Panc1 (cell line): ENCODE measurements around the gene OR5K4. TPM values are rescaled to one million over a fixed set of nuclear protein-coding genes. Genes with fewer than 3 reads are reported as not detected.

Source experiments
- ATAC-seq: fragments of 200-7000 bp; cut with Tn5 transposase; 2 replicates; pipeline ENCODE4 v1.9.1; 2020; ENCODE audit warnings: mild to moderate bottlenecking, moderate library complexity
- BruUV-seq: library from RNA; stranded (reverse); fragments of 400-500 nt; replicated peaks from 2 replicates; lab custom pipeline; 2021; lab: Mats Ljungman, UMichigan
- CTCF ChIA-PET: fragments of 300-600 bp; sonication (Branson Sonifier 250); formaldehyde crosslinking; loops from one replicate; lab custom pipeline; 2022; ENCODE audit warnings: antibody characterized with exemption; lab: Charles Lee
- POLR2A ChIA-PET: fragments of 300-600 bp; sonication (Branson Sonifier 250); formaldehyde crosslinking; loops from one replicate; lab custom pipeline; 2022; ENCODE audit warnings: antibody characterized with exemption; lab: Charles Lee
- DNase-seq: peaks from one replicate; pipeline ENCODE4 v3.0.0-alpha.2; 2010; ENCODE audit warnings: low read depth, low spot score
- H3K27ac ChIP-seq: 2 replicates; pipeline ENCODE4 v1.5.1; 2011; ENCODE audit warnings: mild to moderate bottlenecking, low read length, inconsistent platforms
- H3K27me3 ChIP-seq: fragments of 200-500 bp; sonication (Bioruptor generic); 2 replicates; pipeline ENCODE4 v1.6.0; 2014; ENCODE audit warnings: low read length, inconsistent platforms; ENCODE audit not compliant: control insufficient read depth, insufficient read depth
- H3K36me3 ChIP-seq: fragments of 200-500 bp; sonication (Bioruptor generic); 2 replicates; pipeline ENCODE4 v1.5.1; 2014; ENCODE audit warnings: inconsistent platforms, mild to moderate bottlenecking, low read length, moderate library complexity; ENCODE audit not compliant: control insufficient read depth, insufficient read depth
- H3K4me1 ChIP-seq: 2 replicates; pipeline ENCODE4 v1.5.1; 2011; ENCODE audit warnings: inconsistent platforms, mild to moderate bottlenecking, low read length, moderate library complexity; ENCODE audit not compliant: control insufficient read depth, insufficient read depth
- H3K4me3 ChIP-seq, 2 experiments: 2 replicates each; pipeline ENCODE4 v1.5.1; 2011 to 2012; ENCODE audit warnings: low read depth in 2 of 2, low read length in 2 of 2, mild to moderate bottlenecking in 2 of 2, inconsistent platforms in 1 of 2, moderate library complexity in 1 of 2
- H3K9me3 ChIP-seq: fragments of 200-500 bp; sonication (Bioruptor generic); 2 replicates; pipeline ENCODE4 v1.5.1; 2014; ENCODE audit warnings: low read depth, mild to moderate bottlenecking, inconsistent platforms, low read length, moderate library complexity; ENCODE audit not compliant: control insufficient read depth, insufficient read depth
- CTCF ChIP-seq: fragments of 450-650 bp; IDR thresholded peaks from 2 replicates; pipeline ENCODE4 v1.5.1; 2017; ENCODE audit warnings: mild to moderate bottlenecking
- POLR2AphosphoS5 ChIP-seq: IDR thresholded peaks from 2 replicates; pipeline ENCODE4 v1.6.1; 2012; ENCODE audit warnings: mild to moderate bottlenecking, low read depth, low read length, moderate library complexity
- SIN3A ChIP-seq: IDR thresholded peaks from 2 replicates; pipeline ENCODE4 v1.6.1; 2012; ENCODE audit warnings: low read depth, mild to moderate bottlenecking, low read length, moderate library complexity, borderline replicate concordance; ENCODE audit not compliant: insufficient read depth
- TCF7L2 ChIP-seq: IDR thresholded peaks from 2 replicates; pipeline ENCODE4 v1.6.1; 2011; ENCODE audit warnings: mild to moderate bottlenecking, low read depth, low read length, inconsistent platforms
- in situ Hi-C: cut with HindIII; loops from 2 replicates; pipeline ENCODE4 v1.10.0; 2016; ENCODE audit warnings: low sequenced_read_pairs, low pct_unique_long_range_greater_than_20kb
- intact Hi-C: fragments of 100-400 bp; cut with micrococcal nuclease; formaldehyde crosslinking; loops from one replicate; pipeline ENCODE4 v1.10.0; 2022; ENCODE audit not compliant: unreplicated experiment
- total RNA-seq: library from RNA; stranded (reverse); gene quantifications from one replicate; pipeline ENCODE4 v1.2.1, GENCODE V29; 2021; ENCODE audit not compliant: unreplicated experiment
- TF ChIP-seq, protein P1 (sequence below), 2 experiments: IDR thresholded peaks; 2 replicates each; pipeline ENCODE4 v1.6.1; 2011 to 2012; ENCODE audit warnings: low read depth in 2 of 2, control low read depth in 1 of 2, low read length in 1 of 2, mild to moderate bottlenecking in 1 of 2, moderate library complexity in 1 of 2; ENCODE audit not compliant: insufficient read depth in 1 of 2

OR5K4 gene
- total RNA-seq, 1 experiment from 2014 or later = not detected

DNA sequence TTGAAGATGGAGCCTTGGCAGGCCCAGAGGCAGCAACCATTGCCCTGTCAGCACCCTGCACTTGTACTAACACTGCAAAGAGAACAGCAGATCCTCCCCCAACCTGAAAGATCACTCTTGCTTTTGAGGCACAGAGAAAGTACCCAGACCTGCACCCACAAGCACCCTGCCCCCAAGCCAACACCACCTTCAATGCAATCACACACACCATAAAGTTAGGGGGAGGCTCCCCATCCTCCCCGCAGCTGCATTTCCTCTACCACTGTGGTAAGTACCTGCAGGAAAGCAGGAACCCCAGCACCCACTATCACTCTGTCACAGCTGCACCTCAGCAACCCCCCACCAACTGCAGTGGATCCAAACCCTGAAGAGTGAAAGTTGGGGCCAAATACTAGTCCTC is 48.9 kb downstream of the OR5K4 start:
- ChIA-PET CTCF (no interaction called here), POLR2A (no interaction called here)
- Histone ChIP-seq H3K27me3 (no peaks in the 10 kb centered on the region), H3K27ac (no peak overlapping the region), H3K4me1 (no peaks in the 10 kb centered on the region), H3K36me3 (no peaks in the 10 kb centered on the region), H3K4me3 (no peak overlapping the region), H3K9me3 (0 out of 2 replicates have a peak, but pooled peaks cover 3% of the 10 kb centered on the region)
- DNase-seq (no peak), ATAC-seq (no peak)
- BruUV-seq = no TSS peak
- TF ChIP-seq, protein P1, sequence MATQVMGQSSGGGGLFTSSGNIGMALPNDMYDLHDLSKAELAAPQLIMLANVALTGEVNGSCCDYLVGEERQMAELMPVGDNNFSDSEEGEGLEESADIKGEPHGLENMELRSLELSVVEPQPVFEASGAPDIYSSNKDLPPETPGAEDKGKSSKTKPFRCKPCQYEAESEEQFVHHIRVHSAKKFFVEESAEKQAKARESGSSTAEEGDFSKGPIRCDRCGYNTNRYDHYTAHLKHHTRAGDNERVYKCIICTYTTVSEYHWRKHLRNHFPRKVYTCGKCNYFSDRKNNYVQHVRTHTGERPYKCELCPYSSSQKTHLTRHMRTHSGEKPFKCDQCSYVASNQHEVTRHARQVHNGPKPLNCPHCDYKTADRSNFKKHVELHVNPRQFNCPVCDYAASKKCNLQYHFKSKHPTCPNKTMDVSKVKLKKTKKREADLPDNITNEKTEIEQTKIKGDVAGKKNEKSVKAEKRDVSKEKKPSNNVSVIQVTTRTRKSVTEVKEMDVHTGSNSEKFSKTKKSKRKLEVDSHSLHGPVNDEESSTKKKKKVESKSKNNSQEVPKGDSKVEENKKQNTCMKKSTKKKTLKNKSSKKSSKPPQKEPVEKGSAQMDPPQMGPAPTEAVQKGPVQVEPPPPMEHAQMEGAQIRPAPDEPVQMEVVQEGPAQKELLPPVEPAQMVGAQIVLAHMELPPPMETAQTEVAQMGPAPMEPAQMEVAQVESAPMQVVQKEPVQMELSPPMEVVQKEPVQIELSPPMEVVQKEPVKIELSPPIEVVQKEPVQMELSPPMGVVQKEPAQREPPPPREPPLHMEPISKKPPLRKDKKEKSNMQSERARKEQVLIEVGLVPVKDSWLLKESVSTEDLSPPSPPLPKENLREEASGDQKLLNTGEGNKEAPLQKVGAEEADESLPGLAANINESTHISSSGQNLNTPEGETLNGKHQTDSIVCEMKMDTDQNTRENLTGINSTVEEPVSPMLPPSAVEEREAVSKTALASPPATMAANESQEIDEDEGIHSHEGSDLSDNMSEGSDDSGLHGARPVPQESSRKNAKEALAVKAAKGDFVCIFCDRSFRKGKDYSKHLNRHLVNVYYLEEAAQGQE (IDR thresholded peaks at IDR 0.05; ENCODE audit: insufficient read depth in 1 of 2, low read depth in 2 of 2, low read length in 1 of 2) = no peak
- TF ChIP-seq POLR2AphosphoS5 = no peak
- TF ChIP-seq CTCF = no peak
- no peak for TF ChIP-seq TCF7L2
- no peak for TF ChIP-seq SIN3A
- in situ Hi-C loops = no loop called here
- intact Hi-C loops = no loop called here

- BruUV-seq = no TSS peak
- TF ChIP-seq, protein P1 (IDR thresholded peaks at IDR 0.05; ENCODE audit: insufficient read depth in 1 of 2, low read depth in 2 of 2, low read length in 1 of 2) = no peak
- TF ChIP-seq CTCF = no peak
- TF ChIP-seq POLR2AphosphoS5 = no peak
- no peaks in the 10 kb centered on the region for H3K27me3 ChIP-seq
- CTCF ChIA-PET = no interaction called here
- no peak overlapping the region for H3K4me3 ChIP-seq
- intact Hi-C loops = no loop called here
- in situ Hi-C loops = no loop called here
- no peak for DNase-seq
- POLR2A ChIA-PET = no interaction called here
- ATAC-seq = no peak
- no peaks in the 10 kb centered on the region for H3K4me1 ChIP-seq
- H3K36me3 ChIP-seq = no peaks in the 10 kb centered on the region
- H3K27ac ChIP-seq = no peak overlapping the region
- H3K9me3 ChIP-seq = 0 out of 2 replicates have a peak, but pooled peaks cover 3% of the 10 kb centered on the region
Measured at GRCh38 chr3:98404010-98404409, 50.4 kb downstream of the OR5K4 start.

Other genes with a start within 250 kb of the OR5K4 start
- not detected for gene OR5H1, start 223.1 kb upstream of the OR5K4 start, total RNA-seq
- not detected for gene OR5H14, start 206.4 kb upstream of the OR5K4 start, total RNA-seq
- not detected for gene OR5H15, start 187.2 kb upstream of the OR5K4 start, total RNA-seq
- gene OR5H6, start 89.6 kb upstream of the OR5K4 start, total RNA-seq = not detected
- gene OR5H2, start 71.3 kb upstream of the OR5K4 start, total RNA-seq = not detected
- gene OR5K3, start 36.8 kb downstream of the OR5K4 start, total RNA-seq = not detected
- gene OR5K1, start 109.3 kb downstream of the OR5K4 start, total RNA-seq = not detected
- gene OR5K2, start 143.8 kb downstream of the OR5K4 start, total RNA-seq = not detected
- gene CLDND1, start 169.0 kb downstream of the OR5K4 start, total RNA-seq = 77.3 TPM
- gene GPR15, start 178.1 kb downstream of the OR5K4 start, total RNA-seq = not detected
- 14.7 TPM for gene CPOX, start 239.8 kb downstream of the OR5K4 start, total RNA-seq